Measurements from ENCODE around the gene SLAMF6.

DNA sequence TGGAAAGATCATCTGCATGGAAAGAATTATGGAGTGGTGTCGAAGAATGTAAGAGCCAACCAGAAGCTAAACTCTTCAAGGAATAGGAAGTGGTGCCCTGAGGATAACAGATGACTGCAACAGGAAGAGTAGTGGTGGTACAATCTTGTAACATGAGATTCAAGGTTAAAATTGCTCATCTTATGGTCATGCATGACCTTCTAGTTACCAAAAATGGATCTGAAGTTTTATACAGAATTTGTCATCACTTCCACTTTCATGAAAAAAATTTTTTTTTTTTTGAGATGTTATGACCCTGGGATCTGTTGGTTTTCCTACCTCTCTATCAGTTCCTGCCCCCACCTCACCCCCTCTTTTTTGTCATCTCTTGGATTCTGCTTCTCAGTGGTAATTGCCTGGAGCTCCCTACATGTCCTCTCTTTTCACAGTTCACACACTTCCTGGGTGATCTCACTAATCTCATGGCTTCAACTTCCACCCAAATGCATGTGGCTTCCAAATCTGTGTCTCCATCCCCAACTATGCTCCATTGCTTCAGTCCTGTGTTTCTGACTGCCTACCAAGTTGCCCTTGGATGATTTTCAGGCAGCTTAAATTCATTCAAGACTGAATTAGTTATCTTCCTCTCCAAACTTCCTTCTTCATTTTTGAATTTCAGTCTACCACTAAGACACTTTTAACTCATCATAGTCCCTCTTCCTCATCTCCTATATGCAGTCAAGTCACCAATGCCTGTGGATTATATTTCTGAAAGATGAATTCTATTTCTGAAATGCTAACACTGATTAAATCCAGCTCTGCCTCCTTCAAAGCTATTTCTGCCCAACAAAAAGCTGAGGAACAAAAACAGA, 48.4 kb downstream of the SLAMF6 start:
- TF ChIP-seq, protein P1, sequence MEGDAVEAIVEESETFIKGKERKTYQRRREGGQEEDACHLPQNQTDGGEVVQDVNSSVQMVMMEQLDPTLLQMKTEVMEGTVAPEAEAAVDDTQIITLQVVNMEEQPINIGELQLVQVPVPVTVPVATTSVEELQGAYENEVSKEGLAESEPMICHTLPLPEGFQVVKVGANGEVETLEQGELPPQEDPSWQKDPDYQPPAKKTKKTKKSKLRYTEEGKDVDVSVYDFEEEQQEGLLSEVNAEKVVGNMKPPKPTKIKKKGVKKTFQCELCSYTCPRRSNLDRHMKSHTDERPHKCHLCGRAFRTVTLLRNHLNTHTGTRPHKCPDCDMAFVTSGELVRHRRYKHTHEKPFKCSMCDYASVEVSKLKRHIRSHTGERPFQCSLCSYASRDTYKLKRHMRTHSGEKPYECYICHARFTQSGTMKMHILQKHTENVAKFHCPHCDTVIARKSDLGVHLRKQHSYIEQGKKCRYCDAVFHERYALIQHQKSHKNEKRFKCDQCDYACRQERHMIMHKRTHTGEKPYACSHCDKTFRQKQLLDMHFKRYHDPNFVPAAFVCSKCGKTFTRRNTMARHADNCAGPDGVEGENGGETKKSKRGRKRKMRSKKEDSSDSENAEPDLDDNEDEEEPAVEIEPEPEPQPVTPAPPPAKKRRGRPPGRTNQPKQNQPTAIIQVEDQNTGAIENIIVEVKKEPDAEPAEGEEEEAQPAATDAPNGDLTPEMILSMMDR (IDR thresholded peaks at IDR 0.05), result no peak
- TF ChIP-seq POLR2A (IDR thresholded peaks at IDR 0.05), result no peak
